ELF-1 (cell line): ENCODE data around the gene MTHFD2L.

Experiments used
- DNase-seq: peaks from one replicate; pipeline ENCODE4 v3.0.0-alpha.2; 2016; ENCODE audit warnings: low read depth, low spot score

MTHFD2L gene

DNA sequence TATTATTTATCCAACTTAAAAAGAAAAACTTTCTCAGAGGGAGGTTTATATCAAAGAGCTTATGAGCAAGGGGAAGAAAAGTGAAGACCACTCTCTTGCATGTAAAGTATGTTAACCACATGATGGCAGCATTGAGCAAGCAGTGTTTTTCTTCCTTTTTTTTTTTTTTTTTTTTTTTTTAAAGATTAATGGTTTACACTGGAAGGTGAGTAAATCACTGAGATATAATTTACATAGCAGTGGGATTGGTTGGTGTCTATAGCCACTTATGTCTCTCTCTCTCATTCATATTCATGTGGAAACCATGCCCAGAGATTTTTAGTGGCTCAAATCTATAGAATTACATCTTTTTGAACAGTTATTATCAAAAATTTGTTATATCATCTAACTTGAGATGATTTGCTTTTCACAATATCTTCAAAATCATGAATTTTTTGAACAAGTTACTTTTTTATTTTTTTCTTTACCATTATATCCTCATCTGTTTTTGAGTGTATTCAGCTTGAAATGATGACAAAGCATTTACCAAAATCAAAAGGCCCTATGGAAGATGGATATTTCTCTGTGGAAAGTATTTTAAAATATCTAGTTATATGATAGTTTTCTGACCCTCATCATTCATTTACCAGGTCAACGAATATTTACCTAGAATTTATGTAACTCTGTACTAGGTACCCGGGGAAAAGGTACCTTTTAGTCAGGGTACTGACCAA, 31.6 kb downstream of the MTHFD2L start:
- DNase-seq = no peak

DNA sequence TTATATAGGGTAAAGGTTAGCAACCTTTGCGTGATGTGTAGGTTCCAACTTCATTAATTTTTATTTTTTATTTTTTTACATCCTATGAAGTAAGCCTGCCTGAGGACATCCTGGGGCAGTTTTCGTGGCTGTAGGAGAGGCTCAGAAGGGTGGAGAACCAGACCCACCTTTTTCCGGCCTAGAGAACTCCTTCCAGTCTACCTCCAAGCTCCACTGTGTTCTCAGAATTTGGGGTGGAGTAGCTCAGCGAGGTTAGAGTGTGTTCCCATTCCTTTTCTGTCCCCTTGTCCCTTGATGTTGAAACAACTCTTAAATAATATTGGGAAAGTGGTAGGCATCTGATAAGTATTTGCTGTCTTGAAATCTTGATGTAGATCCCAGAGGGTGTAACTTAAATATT, 32.4 kb downstream of the MTHFD2L start:
- DNase-seq = no peak

DNA sequence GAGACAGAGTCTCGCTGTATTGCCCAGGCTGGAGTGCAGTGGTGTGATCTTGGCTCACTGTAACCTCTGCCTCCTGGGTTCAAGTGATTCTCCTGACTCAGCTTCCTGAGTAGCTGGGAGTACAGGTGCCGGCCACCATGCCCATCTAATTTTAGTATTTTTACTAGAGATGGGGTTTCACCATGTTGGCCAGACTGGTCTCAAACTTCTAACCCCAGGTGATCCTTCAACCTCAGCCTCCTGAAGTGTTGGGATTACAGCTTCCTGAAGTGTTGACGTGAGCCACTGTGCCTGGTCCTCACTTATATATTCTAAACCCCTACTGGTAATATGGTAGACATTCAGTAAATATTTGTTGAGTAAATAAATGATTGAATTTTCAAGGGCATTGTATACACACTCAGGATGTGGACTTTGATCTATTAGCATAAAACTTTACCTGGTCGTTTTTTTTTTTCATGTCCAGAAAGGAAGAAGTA, 33.0 kb downstream of the MTHFD2L start:
- no peak for DNase-seq

DNA sequence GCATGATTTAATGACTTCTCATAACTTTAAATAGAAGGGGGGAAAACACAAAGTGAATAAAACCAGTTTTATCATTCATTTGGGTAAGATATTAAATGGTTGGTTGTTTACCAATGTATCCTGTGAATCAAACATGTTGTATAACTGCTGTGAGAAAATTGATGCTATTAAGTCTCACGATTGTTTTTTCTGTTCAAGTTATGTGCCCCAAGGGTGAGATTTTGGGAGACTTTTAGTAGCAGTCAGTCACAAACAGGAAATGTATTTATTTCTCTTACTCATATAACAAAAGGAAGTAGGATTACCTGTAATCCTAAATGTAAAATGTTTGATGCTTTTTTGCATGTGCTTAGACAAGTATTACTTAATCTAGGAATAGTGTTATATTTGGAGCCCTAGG, 39.2 kb downstream of the MTHFD2L start:
- DNase-seq = no peak

DNA sequence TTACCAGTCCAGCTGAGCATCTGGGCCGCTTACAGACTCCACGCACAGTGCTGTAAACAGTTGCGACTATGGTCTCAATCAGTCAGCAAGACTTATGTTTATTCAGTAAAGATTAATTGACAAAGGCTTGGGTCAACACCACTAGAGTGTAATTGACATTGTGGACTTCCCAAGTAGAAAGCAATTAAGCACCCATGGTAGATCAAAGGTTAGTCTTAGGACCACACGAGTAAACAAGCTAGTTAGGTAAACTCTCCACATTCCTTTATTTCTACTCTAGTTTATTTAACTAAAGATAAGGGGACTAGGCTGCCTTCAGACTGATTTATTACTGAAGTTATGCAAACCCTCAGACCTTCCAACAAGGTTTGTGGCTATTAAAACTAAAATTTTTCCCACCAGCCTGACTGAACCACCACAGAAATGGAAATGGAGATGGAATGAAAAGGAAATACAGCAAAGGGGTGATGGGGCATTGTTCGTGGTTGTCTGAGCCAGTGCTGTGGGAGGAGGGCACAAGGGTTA, 44.2 kb downstream of the MTHFD2L start:
- no peak for DNase-seq

DNA sequence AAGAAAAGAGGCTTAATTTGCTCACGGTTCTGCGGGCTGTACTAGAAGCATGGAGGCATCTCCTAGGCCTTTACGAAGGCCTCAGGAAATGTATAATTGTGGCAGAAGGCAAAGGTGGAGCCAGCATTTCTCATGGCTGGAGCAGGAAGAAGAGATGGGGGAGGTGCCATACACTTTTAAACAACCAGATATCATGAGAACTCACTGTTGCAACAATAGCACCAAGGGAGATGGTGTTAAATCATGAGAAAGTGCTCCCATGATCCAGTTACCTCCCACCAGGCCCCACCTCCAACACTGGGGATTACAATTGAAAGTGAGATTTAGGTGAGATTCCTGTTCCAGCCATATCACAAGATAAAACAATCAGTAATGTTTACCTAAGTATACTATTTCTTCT, 45.5 kb downstream of the MTHFD2L start:
- no peak for DNase-seq

DNA sequence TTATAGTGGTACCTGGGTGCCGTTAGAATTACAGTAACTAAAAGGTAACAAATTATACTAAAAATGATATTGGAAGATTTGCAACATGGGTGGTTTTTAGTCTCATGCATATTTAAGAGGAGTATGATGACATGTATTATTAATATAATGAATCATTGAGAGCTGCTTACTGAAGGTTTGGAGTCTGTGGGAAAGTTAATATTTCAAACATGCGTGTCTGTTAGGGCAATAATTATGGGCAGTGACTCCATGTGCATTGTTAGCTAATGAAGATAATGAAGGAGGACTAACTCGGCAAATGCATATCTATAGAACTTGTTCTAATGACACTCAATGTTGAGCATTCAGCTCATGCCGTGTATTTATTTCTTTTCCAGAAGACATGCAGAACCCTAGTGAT, 47.1 kb downstream of the MTHFD2L start:
- no peak for DNase-seq

DNA sequence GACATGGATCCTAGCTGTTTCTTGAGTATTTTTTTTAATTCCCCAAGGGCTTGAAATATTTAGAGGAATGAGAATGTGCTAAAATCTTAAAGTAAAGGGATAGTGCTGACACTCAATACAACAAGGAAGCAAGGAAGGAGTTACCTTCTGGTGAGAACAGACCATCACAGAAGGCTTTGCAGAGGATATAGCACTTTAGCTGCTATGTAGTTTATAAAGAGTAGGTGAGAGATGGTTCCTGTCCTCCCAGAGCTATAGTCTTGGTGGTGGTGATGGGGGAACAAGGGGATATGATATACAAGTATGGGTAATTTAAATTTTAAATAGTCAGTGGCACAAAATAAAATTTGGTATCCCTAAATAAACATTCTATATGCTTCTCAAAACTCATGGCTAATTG, 47.6 kb downstream of the MTHFD2L start:
- no peak for DNase-seq

DNA sequence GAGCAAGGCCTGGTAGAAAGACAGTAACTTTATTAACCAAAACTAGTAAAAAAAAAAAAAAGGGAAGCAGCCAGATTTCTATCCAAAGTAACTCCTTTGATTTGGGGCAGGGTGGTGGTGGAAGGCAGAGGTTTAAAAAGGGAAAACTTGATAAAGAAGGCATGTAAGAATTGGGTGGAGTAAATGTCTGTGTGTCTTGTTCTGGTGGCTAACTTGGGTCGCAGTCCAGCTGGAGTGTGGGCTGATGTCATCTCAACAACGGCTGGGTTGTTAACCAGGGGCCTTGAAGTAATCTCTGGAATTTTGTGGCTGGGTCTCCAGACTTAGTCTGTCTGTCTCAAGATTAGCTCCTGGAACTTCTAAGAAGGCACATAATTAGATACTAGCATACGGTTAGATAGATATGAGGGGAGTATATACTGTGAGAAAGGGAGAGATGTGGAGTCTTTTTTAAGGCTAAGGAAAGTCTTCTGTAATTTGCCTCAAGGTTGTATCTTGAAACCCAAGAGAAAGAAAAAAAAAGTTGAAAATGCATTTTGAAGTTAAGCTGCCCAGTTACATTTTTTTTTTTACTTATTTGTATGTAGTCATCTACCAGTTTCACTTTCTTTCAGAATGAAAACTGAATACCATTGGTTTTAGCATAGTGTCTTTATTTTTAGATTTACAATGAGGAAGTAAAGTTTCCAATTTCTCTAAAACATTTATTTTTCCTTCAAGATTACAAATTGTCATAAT, 48.3 kb downstream of the MTHFD2L start:
- DNase-seq = peak; percentile 47

DNA sequence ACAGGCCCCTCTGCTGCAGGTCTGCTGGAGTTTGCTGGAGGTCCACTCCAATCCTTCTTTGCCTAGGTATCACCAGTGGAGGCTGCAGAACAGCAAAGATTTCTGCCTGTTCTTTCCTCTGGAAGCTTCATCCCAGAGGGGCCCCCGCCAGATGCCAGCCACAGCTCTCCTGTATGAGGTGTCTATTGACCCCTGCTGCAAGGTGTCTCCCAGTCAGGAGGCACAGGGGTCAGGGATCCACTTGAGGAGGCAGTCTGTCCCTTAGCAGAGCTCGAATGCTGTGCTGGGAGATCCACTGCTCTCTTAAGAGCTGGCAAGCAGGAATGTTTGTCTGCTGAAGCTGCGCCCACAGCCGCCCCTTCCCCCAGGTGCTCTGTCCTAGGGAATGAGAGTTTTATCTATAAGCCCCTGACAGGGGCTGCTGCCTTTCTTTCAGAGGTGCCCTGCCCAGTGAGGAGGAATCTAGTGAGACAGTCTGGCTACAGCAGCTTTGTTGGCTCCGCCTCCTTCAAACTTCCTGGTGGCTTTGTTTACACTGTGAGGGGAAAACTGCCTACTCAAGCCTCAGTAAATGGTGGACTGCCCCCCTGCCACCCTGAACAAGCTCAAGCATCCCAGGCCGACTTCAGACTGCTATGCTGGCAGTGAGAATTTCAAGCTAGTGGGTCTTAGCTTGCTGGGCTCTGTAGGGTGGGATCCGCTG, 56.7 kb downstream of the MTHFD2L start:
- DNase-seq = peak; percentile 78

DNA sequence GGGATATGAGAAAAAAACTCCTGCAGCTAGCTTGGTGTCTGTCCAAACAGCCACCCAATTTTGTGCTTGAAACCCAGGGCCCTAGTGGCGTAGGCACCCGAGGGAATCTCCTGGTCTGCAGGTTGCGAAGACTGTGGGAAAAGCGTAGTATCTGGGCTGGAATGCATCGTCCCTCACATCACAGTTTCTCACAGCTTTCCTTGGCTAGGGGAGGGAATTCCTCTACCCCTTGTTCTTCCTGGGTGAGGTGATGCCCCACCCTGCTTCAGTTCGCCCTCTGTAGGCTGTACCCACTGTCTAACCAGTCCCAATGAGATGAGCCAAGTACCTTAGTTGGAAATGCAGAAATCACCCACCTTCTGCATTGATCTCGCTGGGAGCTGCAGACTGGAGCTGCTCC, 57.3 kb downstream of the MTHFD2L start:
- DNase-seq = peak; percentile 12

DNA sequence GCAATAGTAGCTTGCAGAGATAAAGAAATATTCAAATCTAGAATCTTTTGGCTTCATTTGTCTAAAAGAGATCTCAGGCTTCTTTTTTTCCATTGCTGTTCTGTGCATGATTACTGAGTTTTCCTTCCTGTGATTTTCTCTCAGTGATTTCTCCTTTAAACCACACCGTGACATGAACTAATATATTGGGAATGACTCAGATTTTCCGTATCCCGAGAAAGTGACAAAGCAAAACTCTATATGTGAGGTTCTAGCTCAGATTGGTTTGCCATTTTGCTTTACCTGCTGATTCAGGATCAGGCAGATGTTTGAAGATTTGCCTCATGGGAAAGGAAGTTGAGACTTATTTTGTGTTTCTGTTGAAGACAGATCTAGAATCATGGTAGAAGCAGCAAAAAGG, 59.4 kb downstream of the MTHFD2L start:
- DNase-seq = no peak

DNA sequence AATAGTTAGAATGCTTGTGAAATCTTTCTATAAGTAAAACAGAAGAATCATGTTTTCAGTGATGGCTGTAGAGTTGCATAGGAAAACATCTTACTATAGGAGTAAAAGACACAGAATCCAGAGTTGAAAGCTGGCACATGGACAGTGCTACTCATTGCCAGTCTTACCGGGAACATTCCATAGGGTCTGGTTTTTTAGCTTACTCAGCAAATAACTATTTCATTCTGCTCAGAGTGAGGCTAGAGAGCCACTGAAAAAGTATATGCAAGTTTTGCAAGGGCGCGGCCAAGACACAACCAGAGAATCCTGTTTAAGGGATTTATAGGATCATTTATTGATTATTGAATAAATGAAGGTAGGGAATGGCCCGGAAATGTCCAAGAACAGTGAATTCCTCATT, 60.3 kb downstream of the MTHFD2L start:
- DNase-seq = no peak

DNA sequence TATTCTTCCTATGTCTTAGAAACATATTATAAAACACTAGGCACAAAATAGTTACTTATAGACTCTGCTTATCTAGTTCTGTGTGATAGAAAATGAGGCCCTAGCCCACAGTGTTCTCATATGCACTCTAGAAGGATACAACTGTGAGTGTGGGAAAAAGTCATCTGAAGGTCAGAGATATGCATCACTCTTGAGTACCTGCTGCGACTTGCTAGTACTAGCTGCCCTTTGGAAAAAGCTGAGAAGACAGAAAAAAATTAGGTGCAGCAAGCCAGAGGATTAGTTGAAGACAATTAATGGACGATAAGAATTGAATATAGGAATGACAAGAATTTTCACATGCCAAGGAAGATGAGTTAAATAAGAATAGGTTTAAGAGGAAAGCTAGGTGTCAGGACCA, 61.3 kb downstream of the MTHFD2L start:
- no peak for DNase-seq

DNA sequence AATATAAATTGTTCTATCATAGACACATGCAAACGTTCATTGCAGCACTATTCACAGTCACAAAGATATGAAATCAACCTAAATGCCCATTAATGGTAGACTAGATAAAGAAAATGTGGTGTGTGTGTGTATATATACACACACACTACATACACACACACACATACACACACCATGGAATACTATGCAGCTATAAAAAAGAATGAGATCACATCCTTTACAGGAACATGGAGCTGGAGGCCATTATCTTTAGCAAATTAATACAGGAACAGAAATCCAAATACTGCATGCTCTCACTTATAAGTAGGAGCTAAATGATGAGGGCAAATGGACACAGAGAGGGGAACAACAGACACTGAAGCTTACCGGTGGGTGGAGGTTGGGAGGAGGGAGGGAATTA, 65.2 kb downstream of the MTHFD2L start:
- DNase-seq = no peak

DNA sequence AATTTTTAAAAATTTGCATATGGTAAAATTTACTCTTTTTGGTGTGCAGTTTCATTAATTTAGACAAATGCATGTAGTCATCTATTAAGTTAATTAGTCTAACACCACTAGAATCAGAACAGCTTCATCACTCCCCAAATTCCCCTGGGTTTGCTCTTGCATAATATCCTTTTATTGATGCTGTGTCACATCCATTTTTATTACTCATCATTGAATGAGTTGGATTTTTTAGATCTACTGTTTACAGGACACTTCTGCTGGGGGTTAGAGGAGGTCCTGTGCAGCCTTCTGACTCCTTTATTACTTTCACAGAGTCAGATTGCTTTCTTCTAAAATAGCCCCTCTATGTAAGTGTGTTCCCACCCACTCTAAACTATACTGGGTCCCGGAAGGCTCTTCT, 65.9 kb downstream of the MTHFD2L start:
- no peak for DNase-seq

DNA sequence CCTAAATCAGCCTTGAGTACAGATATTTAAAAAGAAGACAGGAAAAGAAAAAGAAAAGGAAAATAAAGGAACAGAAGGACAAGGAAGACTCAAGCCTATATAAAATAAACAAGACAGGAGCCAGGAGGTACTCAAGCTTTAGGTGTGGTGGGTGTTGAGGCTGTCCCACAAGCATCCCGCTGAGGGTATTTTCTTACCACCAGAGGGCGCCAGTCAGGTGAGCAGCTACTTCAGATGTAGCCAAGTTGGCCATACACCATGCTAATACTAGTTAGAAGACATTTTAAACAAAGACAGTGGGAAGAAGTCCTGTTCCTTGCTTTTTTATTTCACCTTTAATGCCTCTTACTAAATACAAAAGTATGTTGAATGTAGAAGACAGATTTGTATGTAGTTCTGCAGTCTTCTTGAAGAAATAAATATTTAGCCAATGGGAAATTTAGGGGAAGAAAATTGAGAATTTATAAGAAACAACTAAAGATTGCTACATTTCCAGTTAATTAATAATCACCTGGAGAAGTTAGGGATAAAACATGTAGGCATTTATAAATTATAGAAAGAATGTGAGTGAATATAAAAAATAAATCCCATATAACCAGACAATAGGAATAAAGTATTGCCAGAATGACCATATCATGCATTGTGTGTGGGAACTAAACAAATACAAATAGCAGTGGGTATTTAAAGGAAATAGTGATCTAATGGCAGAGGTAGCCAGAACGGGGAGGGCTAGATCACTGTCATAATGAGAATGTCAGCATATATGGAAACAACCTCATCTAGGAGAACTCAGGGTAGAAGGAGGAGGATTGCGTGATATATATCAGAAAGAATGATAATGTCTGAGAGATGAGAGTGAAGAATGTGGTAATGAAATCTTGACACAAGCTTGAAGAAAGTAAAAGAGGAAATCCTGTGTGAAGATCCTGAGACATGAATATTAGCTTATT, 71.0 kb downstream of the MTHFD2L start:
- DNase-seq = peak; percentile 88

DNA sequence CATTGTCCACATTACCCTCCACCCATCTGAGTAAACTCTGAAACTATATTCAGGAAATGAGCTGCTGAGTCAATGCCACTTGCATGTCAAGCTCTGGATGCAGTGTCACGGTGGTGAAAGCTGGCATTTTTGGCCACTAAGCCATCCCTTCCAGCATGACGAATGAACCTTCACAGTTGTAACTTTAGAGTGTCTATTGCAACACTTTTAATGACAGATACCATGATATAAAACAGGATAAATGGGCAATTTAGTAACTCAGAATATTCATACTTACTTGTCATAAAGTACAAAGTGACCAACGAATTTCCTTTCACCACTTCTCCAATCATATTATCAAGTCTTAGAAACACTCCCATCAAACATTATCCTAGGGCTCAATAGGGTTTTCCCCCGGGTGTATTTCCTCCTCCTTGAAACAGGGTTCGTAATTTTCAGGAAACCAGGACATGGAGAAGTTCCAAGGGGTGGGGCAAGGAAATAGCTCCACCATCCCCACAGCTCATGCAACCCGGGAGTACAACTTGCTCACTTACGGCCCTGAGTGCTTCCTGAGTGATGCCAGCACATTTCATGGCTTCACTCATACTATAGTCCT, 73.1 kb downstream of the MTHFD2L start:
- DNase-seq = no peak

DNA sequence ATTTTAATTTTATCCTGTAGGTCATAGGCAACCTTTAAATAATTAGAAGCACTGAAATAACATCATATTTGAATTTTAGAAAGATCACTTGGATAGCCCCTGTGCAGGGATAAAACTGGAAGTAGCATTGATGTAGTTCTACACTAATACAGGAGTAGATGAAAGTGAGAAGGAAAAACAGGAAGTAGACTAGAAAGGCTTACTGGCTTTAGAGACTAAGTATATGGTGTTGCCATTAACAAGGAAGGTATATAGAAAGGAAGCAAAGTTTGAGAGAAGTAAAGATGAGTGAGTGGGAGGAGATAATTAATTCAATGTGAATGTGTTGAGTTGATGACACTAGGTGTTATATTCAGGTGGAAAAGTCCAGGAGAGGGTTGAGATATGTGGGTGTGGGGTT, 77.2 kb downstream of the MTHFD2L start:
- DNase-seq = no peak

DNA sequence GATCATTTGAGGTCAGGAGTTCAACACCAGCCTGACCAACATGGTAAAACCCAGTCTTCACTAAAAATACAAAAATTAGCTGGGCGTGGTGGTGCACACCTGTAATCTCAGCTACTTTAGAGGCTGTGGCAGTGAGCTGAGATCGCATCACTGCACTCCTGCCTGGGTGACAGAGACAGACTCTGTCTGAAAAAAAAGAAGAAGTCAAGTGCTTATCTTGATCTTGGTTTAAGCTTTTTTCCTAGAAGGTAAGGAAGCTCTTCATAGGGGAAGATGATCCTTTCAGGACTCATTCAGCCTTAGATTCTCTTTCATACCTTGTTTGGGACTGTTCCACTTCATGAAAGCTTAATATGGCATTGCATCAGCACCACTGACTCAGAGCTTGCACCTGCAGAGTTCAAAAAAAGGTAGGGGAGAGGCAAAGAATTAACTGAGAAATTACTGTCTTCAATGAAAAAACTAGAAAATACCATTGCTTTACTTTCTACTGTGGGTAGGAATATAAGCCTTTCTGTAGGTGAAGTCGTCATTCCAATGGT, 79.6 kb downstream of the MTHFD2L start:
- DNase-seq = no peak

DNA sequence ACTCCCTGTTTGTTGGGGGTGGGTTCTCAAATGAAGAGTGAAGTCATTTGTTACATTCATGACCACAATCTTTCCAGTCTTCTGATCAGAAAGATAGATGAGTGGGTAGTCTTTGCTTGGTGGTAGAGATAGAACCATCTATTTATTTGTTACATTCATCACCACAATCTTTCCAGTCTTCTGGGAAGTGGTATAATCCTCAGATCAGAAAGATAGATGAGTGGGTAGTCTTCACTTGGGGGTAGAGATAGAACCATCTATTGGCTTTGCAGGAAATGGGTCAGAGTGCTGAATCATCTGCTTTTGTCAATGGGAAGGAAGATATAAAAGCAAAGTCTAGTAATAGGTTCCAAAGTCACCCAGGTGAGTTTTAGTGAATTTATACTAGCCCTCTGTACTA, 86.1 kb downstream of the MTHFD2L start:
- no peak for DNase-seq
